ENCODE results near the gene PRRX1.

The PRRX1 gene

GRCh38 chr1:170692866-170693575, 29.1 kb downstream of the PRRX1 start:
- no peak for DNase-seq (ENCODE audit: low read depth)

GRCh38 chr1:170694172-170694926, 30.4 kb downstream of the PRRX1 start:
- DNase-seq (ENCODE audit: low read depth) = no peak

- no peak for DNase-seq (ENCODE audit: low read depth)
Measured at GRCh38 chr1:170695955-170696590, 32.1 kb downstream of the PRRX1 start.

GRCh38 chr1:170696591-170697290, 32.8 kb downstream of the PRRX1 start:
- no peak for DNase-seq (ENCODE audit: low read depth)

- no peak for DNase-seq (ENCODE audit: low read depth)
Measured at GRCh38 chr1:170697316-170697715, 33.4 kb downstream of the PRRX1 start.

GRCh38 chr1:170698301-170699275, 34.7 kb downstream of the PRRX1 start:
- no peak for DNase-seq (ENCODE audit: low read depth)

GRCh38 chr1:170699696-170700095, 35.8 kb downstream of the PRRX1 start:
- DNase-seq (ENCODE audit: low read depth) = no peak

- no peak for DNase-seq (ENCODE audit: low read depth)
Measured at GRCh38 chr1:170700842-170701615, 37.1 kb downstream of the PRRX1 start.

GRCh38 chr1:170701962-170702361, 38.0 kb downstream of the PRRX1 start:
- no peak for DNase-seq (ENCODE audit: low read depth)

GRCh38 chr1:170703591-170703990, 39.7 kb downstream of the PRRX1 start:
- DNase-seq (ENCODE audit: low read depth) = no peak

GRCh38 chr1:170704256-170704655, 40.3 kb downstream of the PRRX1 start:
- DNase-seq (ENCODE audit: low read depth) = no peak

- no peak for DNase-seq (ENCODE audit: low read depth)
Measured at GRCh38 chr1:170705981-170706380, 42.0 kb downstream of the PRRX1 start.

- DNase-seq (ENCODE audit: low read depth) = no peak
Measured at GRCh38 chr1:170707117-170707516, 43.2 kb downstream of the PRRX1 start.

GRCh38 chr1:170707959-170708655, 44.2 kb downstream of the PRRX1 start:
- DNase-seq (ENCODE audit: low read depth) = no peak

- no peak for DNase-seq (ENCODE audit: low read depth)
Measured at GRCh38 chr1:170711682-170712081, 47.8 kb downstream of the PRRX1 start.

GRCh38 chr1:170714163-170714562, 50.2 kb downstream of the PRRX1 start:
- DNase-seq (ENCODE audit: low read depth) = no peak

- DNase-seq (ENCODE audit: low read depth) = no peak
Measured at GRCh38 chr1:170714938-170715337, 51.0 kb downstream of the PRRX1 start.

GRCh38 chr1:170716835-170717429, 53.0 kb downstream of the PRRX1 start:
- no peak for DNase-seq (ENCODE audit: low read depth)

GRCh38 chr1:170720661-170721060, 56.7 kb downstream of the PRRX1 start:
- no peak for DNase-seq (ENCODE audit: low read depth)
